HG03095 (cell line): ENCODE results near the gene PRODH.
"Not testable (repeated sequence)": the region's sequence is repeated elsewhere in the genome, so short reads cannot be mapped to it uniquely, and the experiment has no call there.

Experiments used
- ATAC-seq: cut with Tn5 transposase; IDR thresholded peaks from one replicate; pipeline ENCODE4 v1.9.1; 2021; ENCODE audit warnings: moderate library complexity; ENCODE audit not compliant: unreplicated experiment

PRODH gene

DNA sequence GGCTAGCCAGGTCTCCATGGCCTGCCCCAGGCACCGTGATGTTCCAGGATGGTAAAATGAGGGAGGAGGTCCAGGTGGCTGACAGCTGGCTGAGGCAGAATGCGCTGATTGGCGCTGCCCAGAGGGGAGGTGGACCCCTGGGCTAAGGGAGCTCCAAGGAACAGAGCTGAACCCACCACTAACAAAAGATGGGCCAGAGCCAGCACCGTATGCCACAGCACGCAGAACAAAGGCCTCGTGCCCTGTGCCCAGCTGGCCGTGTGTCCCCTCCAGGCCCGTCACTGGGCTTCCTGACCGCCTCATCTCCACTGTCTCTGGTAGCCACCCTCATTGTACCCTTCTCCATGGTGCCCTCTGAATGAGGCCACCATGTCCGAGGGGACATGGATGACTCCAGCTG, 19.6 kb upstream of the PRODH start:
- ATAC-seq: no peak

DNA sequence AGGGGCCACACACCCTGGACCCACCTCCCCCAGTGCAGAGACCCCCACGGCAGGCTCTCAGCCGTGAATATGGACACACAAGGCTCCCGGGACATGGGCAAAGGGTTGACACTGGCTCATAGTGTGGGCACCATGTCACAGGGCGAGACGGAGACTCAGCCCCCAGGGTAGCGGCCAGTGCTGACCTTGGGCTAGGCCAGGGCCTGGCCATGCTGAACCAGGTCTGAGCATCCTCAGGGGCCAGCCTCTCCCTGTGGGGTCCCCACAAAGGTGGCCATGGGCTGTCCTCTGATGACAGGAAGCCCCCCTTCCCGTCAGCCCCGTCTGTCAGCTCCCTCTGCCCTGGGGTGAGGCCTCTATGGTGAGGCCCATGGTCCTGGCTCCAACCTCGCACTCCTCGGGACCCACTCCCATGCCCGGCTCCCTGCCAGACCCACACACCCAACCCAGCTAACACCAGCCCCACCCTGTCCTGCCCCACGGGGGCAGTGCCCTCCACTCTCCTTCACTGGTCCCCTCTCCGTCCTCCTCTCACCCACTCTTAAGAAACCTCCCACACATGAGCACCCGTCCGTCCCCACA, 19.0 kb upstream of the PRODH start:
- ATAC-seq: no peak

DNA sequence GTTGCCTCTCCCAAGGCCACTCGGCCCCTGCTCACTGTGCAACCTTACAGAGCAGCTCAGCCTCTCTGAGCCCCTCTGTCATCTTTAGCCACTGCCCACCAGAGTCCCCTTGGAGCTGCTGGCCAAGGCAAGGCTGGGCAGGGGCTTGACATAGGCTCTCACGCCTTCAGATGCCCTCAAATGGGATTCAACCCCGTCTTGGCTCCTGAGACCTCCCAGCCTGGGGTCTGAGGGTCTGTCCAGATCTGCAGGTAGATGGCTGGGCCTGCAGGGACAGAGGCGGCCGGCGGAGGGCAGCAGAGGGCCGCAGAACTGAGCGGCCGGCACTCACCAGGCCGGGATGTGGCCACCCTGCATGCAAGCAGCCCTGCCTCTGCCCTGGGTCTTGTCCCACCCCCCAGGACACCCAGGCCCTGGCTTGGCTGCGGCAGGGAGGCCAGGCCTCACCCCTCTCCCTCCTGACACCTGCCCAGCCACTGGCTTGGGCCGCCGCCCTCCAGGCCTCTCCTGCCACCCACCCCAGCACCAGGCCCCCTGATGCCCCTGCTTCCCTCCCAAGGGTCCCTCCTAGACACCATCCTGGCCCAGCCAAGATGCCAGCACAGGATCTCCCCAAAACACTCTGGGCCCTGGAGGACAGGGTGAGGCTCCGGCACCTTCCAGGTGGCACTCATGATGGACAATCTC, 18.4 kb upstream of the PRODH start:
- ATAC-seq: not testable (repeated sequence)

DNA sequence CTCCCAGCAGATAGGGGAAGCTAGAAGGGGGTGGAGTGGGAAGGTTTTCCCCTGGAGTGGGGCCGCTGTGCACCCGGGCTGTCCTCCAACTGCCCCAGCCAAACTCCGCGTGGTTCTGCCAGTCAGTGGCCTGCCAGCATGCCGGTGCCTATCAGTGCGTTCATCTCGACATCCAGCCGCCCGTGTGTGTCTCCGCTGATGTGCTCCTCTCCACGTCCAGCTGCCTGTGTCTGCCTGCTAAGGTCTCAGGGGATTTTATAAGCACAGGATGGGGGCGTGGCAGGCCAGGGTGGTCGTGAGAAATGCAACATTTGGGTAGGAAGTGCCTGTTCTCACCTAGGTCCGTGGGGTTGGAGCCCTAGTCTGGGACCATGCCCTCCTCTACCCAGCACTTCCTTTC, 17.0 kb upstream of the PRODH start:
- ATAC-seq: not testable (repeated sequence)

DNA sequence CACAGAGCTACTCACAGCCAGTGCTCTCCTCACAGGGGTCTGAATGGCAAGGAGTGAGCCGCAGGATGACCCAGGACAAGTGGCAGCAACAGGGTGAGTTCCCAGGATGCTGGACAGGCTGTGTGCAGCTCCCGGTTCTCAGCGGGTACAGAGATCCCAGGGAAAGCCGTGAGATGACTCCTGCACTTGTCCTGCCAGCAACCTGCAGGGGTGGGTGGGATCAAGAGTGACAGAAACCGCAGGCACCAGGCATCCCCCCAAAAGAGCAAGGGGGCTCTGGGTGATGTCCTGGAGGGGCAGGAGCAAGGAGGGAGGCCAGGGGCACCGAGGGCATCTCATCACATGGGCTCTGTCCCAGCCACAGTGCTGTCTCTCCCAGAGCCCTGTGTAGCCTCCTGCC, 15.9 kb upstream of the PRODH start:
- no peak for ATAC-seq

DNA sequence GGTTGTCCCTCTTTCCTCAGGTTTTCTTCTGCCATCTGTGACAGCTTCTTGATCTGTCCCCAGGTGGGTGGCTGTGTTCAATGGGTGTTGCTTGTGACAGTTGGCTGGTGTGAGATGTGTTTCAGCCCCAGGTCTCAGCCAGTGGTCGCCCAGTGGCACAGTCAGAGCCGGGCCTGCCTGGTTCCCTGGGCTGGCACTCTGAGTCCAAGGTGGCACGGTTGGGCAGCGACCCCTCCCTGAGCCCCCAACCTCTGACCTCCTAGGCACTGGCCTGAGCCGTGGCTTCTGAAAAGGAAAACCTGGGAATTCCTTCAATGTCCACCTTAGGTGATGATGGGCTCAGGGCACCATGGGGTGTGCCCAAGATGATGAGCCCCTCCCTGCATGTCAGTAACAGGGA, 14.0 kb upstream of the PRODH start:
- ATAC-seq: no peak

DNA sequence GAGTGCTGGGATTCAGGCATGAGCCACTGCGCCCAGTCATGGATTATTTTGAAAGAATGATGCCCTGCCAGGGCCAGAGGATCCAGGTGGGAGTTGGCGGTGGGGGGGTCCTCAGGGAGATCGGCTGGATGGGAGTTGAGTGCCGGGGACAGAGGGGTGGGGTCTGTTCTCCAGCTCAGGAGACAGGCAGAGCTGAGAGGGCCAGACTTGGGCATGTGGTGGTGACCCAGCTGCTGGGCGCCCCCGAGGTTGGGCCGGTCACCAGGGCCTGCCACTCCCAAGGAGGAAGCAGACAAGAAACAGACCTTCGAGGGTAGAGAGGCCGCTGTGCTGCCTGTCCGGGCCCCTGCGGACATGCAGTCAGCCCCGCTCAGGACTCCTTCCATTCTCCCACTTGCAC, 11.8 kb upstream of the PRODH start:
- no peak for ATAC-seq

DNA sequence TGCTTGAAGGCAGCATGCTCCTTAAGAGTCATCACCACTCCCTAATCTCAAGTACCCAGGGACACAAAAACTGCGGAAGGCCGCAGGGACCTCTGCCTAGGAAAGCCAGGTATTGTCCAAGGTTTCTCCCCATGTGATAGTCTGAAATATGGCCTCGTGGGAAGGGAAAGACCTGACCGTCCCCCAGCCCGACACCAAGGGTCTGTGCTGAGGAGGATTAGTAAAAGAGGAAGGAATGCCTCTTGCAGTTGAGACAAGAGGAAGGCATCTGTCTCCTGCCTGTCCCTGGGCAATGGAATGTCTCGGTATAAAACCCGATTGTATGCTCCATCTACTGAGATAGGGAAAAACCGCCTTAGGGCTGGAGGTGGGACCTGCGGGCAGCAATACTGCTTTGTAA, 11.0 kb upstream of the PRODH start:
- not testable (repeated sequence) for ATAC-seq

DNA sequence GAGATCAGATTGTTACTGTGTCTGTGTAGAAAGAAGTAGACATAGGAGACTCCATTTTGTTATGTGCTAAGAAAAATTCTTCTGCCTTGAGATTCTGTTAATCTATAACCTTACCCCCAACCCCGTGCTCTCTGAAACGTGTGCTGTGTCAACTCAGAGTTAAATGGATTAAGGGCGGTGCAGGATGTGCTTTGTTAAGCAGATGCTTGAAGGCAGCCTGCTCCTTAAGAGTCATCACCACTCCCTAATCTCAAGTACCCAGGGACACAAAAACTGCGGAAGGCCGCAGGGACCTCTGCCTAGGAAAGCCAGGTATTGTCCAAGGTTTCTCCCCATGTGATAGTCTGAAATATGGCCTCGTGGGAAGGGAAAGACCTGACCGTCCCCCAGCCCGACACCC, 2.6 kb upstream of the PRODH start:
- not testable (repeated sequence) for ATAC-seq

DNA sequence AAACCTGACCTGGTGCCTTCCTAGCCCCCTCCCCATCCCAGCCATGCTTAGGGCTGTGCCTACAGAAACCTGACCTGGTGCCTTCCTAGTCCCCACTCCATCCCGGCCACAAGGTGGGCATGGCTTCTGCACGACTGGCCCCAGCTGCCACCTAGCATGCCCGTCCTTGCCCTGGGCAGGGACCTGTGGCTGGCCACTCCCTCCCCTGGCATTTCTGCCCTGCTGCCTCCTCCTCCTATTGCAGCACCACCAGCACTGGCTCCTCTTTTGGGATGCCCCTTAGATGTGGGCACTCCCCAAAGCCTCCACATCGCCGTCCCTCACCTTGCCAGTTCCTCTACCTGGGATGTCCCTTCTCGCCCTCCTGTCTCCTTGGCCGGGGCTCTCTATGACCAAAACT, 1.4 kb downstream of the PRODH start:
- ATAC-seq: not testable (repeated sequence)

DNA sequence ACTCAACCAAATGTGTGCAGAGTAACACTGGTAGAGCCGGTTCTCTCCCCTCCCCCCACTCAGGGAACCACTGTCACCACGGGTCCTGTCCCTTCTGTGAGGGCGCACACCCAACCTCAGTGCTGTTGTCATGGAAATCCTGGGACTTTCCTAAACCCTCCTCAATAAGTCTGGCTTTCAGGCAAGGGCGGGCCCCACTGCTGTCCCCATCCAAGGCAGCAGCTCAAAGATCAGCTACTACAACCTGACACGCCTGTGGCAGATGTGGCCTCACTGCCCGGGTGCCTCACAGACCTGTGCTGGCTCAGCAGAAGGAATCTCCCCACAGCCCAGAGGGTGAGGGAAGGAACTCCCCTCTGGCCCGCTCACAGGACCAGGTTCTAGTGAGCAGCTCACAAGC, 2.2 kb downstream of the PRODH start:
- ATAC-seq: no peak

DNA sequence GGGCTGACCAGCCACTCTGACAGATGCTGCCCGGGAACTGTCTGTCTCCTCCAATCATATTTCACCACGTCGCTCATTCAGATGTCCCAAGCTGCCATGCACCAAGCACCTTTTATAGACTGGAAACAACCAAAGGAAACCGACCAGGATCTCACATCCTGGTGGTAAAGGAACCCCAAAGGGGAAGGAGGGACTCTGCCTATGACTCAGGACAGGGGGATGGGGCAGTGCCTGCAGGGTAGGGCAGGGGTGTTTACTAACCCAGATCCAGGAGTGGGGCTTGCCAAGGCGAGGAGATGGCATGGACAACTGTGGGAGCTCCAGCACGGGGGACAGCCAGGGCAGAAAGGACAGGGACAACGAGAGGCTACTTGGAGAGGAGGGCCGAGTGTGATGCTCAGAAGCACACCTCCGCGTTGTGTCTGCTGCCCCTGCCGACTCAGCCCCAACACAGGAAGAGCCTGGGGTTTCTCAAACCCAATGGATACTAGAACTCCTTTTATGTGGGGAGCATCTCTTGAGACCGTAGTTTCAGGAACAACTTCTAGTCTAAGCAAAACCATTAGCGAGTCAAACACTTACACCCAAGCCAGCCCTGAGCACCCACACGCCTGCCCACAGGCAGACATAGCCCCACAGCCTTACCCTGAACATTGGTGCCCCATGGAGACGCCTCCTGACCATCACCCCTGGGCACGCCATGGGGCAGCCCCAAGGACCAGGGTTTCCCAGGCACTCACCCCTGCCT, 4.0 kb downstream of the PRODH start:
- no peak for ATAC-seq

DNA sequence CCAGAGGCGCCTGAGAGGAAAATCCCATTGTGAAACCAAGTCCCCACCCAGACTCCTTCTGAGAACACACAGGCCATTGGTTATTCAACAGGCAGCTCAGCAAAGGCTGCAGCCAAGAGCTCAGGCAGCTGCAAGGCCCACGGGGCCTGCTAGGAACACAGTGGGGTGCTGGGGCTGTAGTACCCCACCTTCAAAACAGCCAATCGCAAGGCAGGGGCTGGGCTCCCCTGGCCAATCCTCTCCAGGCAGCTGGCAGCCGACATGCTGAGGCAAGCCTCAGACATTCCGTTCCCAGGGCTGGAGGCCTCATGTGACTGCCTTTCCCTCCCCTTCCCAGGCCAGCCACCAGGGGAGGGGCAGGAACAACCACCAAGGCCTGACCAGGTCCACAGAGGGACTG, 6.6 kb downstream of the PRODH start:
- no peak for ATAC-seq

DNA sequence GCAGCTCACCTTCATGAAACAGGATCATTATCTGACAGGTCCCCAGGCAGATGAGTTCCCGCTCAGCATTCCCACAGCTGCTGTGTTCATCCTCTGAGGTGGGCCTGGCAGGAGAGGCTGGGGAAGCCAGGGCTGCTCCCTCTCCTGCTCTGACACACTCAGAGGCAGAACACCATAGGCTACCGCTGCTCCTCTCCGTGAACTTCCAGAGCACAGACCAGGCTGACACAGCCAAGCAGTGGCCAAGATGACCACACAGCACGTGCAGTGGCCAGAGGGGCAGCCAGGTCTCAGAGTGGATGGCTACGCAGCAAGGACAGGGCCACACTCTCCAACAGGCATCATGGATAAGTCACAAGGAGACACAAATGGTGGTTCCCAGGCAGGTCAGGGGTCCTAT, 8.5 kb downstream of the PRODH start:
- ATAC-seq: no peak

DNA sequence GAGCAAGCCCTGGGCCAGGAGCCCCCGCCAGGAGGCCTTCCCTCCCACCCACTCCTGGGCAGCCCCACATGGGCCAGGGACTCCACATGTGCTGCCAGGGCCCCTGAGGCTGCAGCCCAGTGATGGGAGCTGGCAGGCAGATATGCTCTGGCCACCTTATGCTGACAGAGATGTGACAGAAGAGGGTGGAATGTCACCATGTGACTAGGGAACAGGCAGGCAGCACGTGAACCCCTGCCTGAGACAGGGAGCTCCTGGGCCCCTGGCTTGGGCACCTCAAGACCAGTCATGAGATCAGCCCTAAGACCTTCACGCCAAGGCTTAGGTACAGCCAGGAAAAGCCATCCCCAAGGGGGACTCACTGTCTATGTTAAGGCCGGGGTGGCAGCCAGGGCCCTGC, 9.1 kb downstream of the PRODH start:
- ATAC-seq: no peak

DNA sequence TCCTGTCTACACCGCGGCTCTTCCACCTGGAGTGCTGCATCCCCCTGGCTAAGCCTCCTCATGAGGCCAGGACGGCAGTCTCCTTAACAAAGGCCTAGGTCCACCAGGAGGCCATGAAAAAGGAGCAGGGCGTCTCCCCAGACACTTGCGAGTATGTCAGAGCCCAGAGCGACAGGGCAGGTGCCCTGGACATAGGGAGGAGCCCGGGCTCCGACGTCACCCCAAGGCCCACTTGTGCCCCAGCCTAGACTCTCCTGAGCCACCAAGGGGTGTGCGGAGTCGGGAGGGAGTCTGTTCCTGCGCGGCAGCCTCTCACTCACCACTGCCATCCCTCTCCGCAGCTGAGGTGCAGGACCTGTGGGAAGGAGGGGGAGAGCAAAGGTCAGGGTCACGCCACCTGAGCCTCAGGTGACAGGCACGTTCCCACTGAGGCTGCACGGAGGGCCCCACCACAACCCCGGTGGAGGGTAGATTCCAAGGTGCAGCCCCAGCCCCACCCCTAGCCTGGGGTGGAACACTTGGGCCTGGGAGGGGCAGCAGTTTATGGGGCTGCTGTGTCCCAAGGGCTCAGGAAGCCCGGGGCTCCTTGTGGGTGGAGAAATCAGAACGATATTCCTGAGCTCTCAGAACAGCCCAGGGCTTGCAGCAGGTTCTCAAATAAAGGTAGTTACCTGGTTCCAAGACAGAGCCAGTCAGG, 10.6 kb downstream of the PRODH start:
- no peak for ATAC-seq

DNA sequence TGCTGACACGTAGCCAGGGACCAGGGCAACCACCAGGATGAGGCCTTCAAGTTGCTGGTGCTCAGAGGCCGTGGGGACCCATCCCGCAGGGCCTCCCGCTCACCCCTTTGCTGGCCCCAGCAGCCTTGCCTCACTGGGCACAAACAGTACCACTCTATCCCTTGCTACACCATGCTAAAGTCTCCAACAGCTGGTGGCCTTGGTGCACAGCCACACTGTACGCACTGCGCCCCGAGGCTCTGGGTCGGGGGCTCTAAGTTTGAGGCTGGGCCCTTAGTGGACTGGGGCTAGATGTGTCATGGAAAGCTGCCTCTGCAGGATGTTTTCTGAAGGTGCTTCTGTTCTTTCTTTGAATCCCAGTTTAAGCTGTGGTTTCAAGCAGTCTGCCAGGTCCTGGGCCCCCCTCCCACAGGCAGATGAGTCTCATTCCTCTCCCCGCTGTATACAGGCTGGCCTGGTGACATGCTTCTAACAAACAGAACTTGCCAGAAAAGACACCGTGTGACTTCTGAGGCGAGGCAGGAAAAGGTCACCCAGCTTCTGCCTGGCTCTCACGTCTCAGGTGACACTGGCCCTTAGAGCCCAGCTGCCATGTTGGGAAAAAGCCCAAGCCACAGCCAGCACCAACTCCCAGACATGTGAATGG, 15.7 kb downstream of the PRODH start:
- not testable (repeated sequence) for ATAC-seq

DNA sequence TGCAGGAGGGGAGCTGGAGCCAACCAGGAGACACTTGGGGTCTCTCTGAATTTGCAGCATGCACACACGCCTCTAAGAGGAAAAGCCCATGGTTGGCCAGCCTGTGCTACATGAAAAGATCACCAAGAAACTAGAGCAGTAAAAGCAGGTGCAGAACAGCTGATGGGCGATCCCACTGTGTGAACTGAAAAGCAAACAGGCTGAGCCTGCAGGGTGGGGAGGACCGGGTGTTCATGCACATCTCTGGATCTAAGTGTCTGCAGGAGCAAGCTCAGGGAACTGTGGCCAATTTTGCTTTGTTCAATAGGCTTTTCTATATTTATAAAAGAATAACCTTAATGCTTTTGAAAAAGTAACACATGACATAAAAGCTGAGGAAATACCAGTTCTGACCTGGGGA, 18.3 kb downstream of the PRODH start:
- not testable (repeated sequence) for ATAC-seq

DNA sequence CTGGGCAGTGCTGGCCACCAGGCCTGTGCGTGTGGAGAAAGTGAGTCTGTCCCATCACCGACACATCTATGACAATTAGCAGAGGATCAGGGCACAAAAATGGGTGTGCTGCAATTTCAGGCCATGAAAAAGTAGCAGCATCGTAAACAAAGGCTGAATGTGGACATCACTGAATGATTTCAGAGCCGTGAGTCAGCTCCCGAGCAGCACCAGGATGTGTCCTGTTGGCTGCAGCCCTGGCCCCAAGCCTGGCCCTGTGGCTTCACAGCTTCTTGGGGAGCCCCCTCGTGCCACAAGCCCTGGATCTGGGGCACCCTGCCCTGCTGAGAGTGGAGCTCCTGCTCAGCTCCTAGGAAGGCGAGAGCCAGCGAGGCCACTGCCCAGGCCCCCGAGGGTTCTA, 20.5 kb downstream of the PRODH start:
- not testable (repeated sequence) for ATAC-seq

DNA sequence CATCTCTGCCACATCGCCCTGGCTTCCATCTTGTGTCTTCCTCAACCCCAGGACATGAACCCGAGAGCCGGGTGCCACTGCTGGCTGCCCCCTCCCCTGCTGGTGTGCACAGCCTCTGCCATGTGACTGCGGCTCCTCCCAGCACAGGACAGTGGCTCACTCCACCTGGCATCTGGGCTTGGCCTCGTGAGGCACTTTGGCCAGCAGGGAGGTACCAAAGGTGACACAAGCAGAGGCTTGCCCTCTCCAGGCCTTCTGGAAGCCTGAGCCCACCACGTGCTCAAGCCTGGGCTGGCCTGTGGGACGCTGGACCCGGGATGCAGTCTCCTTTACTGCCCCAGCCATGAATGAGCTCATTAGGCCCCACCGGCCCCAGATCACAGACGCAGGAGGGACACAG, 21.5 kb downstream of the PRODH start:
- not testable (repeated sequence) for ATAC-seq

DNA sequence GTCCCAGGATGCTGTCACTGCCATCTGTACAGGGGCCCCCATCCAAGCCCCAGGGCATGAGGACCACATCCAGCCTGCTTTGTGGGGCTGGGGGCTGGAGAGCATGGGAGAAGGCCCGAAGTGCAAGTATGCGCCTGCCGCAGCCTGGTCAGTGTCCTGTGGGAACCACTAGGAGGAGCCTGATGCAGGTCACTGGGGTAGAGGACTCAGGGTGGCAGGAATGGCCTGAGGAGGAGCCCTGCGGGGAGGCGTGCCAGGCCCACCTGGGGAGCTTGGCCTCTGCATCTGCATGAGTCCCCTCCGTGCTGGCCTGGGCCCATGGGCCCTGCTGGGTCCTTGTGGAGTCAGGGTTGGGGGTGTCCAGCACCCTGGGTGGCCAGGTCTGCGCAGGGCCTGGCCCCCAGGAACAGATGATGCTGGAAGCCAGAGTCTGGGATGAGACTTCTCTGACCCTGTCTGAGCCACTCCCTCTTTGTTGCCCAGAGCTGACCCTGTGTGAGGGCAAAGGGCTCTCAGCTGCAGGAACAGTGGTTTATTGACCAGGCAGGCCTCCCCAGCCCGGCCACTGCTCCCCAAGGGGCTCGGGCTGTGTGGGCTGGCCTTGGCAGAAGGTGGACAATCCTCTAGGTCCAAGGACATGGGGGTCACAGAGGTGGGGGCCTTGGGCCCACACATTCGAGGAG, 23.7 kb downstream of the PRODH start:
- not testable (repeated sequence) for ATAC-seq
